Activated naive CD8-positive, alpha-beta T cell treated with anti-CD3 and anti-CD28 coated beads, Interleukin-2, amount 10 ng/mL, durations not matched to agents 7 days and 5 days (primary cell): ENCODE results near the gene ETV2. TPM values are rescaled to one million over a fixed set of nuclear protein-coding genes. Genes with fewer than 3 reads are reported as not detected.
A peak's percentile ranks its signal among the peaks of the same experiment; 100 is the strongest.
"Not testable (repeated sequence)": the region's sequence is repeated elsewhere in the genome, so short reads cannot be mapped to it uniquely, and the experiment has no call there.

Source experiments
- ATAC-seq: fragments of 150-1000 bp; cut with Tn5 transposase; one replicate; pipeline ENCODE4 v1.10.0; 2021; ENCODE audit warnings: low read depth, moderate library complexity
- POLR2A ChIA-PET: fragments of 350-600 bp; sonication (Branson Sonifier 250); formaldehyde crosslinking; loops from one replicate; lab custom pipeline; 2021; ENCODE audit warnings: antibody characterized with exemption; lab: Charles Lee
- DNase-seq: peaks from one replicate; pipeline ENCODE4 v3.0.0; 2021
- H3K27ac Mint-ChIP-seq: one replicate; pipeline ENCODE4 v1.8.0; 2022; ENCODE audit warnings: mild to moderate bottlenecking, mixed read lengths
- H3K27me3 Mint-ChIP-seq: one replicate; pipeline ENCODE4 v1.8.0; 2022; ENCODE audit warnings: mild to moderate bottlenecking, moderate library complexity, mixed read lengths
- H3K36me3 Mint-ChIP-seq: one replicate; pipeline ENCODE4 v1.8.0; 2021; ENCODE audit warnings: mild to moderate bottlenecking, mixed read lengths
- H3K4me1 Mint-ChIP-seq: one replicate; pipeline ENCODE4 v1.8.0; 2021; ENCODE audit warnings: mixed read lengths
- H3K4me3 Mint-ChIP-seq: one replicate; pipeline ENCODE4 v1.8.0; 2022; ENCODE audit warnings: mild to moderate bottlenecking, moderate library complexity, mixed read lengths
- H3K9me3 Mint-ChIP-seq: one replicate; pipeline ENCODE4 v1.8.0; 2021; ENCODE audit warnings: mixed read lengths
- total RNA-seq, 2 experiments: library from RNA; stranded (reverse); gene quantifications; one replicate each; pipeline ENCODE4 v1.2.3, GENCODE V29; 2021

The ETV2 gene
- total RNA-seq, 2 experiments from 2014 or later = 1.6 to 1.9 TPM

GRCh38 chr19:35648017-35648961, 6.7 kb downstream of the ETV2 start, which contains the start of gene COX6B1:
COX6B1 (plus strand) TSS chr19:35648323; CDS start chr19:35651244, 2,921 bp downstream.
- POLR2A ChIA-PET = interaction anchor here (0.6 to 2.3 kb wide), 21 partner anchors 11 to 311 kb away, joined by 3 to 19 read pairs (median 3); partner anchors contain the start of genes HAUS5 and LIN37
- Mint-ChIP-seq H3K27ac (peak within 1 kb of the TSS; percentile 90), H3K4me3 (peak within 1 kb of the TSS; percentile 92), H3K36me3 (peaks cover 4% of the 10 kb centered on the region), H3K9me3 (no peaks in the 10 kb centered on the region), H3K4me1 (peaks cover 38% of the 10 kb centered on the region), H3K27me3 (no peaks in the 10 kb centered on the region)
- peak; percentile 70 for ATAC-seq
- DNase-seq = peak; percentile 82

- H3K27me3 Mint-ChIP-seq = no peaks in the 10 kb centered on the region
- no peak for DNase-seq
- H3K27ac Mint-ChIP-seq = no peak overlapping the region
- H3K4me3 Mint-ChIP-seq = no peak overlapping the region
- peaks cover 12% of the 10 kb centered on the region for H3K36me3 Mint-ChIP-seq
- POLR2A ChIA-PET = no interaction called here
- ATAC-seq = no peak
- H3K9me3 Mint-ChIP-seq = no peaks in the 10 kb centered on the region
- peaks cover 26% of the 10 kb centered on the region for H3K4me1 Mint-ChIP-seq
These were observed 9.0 kb downstream of the ETV2 start for GRCh38 chr19:35650581-35650980.

- ATAC-seq, H3K27me3 Mint-ChIP-seq, POLR2A ChIA-PET, DNase-seq, H3K4me3 Mint-ChIP-seq, H3K27ac Mint-ChIP-seq, H3K9me3 Mint-ChIP-seq: not testable (repeated sequence)
- Mint-ChIP-seq H3K36me3 (peaks cover 30% of the 10 kb centered on the region), H3K4me1 (peaks cover 12% of the 10 kb centered on the region)
These were observed 13.3 kb downstream of the ETV2 start for GRCh38 chr19:35654828-35655227.

DNA sequence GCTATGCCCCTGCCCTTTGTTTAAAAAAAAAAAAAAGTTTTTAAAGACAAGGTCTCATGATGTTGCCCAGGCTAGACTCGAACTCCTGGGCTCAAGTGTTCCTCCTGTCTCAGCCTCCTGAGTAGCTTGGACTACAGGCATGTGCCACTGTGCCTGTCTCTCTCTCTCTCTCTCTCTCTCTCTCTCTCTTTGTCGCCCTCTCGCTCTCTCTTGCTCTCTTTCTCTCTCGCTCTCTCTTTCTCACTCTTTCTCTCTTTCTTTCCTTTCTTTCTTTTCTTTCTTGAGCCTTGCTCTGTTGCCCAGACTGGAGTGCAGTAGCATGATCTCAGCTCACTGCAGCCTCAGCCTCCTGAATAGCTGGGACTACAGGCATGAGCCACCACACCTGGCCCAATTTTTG, 14.1 kb downstream of the ETV2 start:
- POLR2A ChIA-PET = interaction anchor here (0.6 kb wide), 1 partner anchor 11 kb away, joined by 3 read pairs; no protein-coding TSS in a partner anchor
- no peak for DNase-seq
- H3K4me3 Mint-ChIP-seq = no peak overlapping the region
- H3K9me3 Mint-ChIP-seq = no peaks in the 10 kb centered on the region
- peaks cover 31% of the 10 kb centered on the region for H3K36me3 Mint-ChIP-seq
- ATAC-seq = no peak
- no peaks in the 10 kb centered on the region for H3K27me3 Mint-ChIP-seq
- no peak overlapping the region for H3K27ac Mint-ChIP-seq
- peaks cover 11% of the 10 kb centered on the region for H3K4me1 Mint-ChIP-seq

GRCh38 chr19:35656700-35657099, 15.2 kb downstream of the ETV2 start:
- no peaks in the 10 kb centered on the region for H3K9me3 Mint-ChIP-seq
- peaks cover 4% of the 10 kb centered on the region for H3K4me1 Mint-ChIP-seq
- peaks cover 29% of the 10 kb centered on the region for H3K36me3 Mint-ChIP-seq
- DNase-seq = no peak
- ATAC-seq = no peak
- no peaks in the 10 kb centered on the region for H3K27me3 Mint-ChIP-seq
- POLR2A ChIA-PET = no interaction called here
- no peak overlapping the region for H3K27ac Mint-ChIP-seq
- no peak overlapping the region for H3K4me3 Mint-ChIP-seq

DNA sequence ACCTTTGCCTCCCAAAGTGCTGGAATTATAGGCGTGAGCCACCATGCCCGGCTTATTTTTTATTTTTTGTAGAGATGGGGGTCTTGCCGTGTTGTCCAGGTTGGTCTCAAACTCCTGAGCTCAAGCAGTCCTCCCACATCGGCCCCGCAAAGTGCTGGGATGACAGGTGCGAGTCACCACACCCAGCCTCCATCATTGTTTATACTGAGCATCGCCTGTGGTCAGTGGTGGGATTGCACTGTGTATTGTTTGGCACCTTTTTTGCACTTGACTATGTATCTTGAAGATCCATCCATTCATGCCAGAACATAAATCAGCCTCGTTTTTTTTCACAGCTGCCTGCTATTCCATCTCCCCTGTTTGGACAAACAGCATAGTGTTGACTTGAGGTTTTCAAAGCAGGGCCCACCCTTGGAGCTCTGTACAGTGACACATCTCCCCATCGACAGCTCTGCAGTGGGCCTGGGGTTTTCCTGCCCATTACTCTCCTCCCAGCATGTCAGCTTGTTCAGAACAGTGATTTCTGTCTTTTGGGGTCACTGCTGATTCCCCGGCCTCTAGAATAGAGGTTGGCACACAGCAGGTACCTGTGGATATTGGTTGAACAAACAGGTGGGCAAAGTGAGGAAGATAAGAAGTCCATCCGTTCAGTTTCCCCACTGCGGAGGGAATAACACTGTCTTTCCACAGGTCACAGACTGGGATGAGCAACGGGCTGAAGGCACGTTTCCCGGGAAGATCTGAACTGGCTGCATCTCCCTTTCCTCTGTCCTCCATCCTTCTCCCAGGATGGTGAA, 16.6 kb downstream of the ETV2 start:
- DNase-seq (no peak), ATAC-seq (no peak)
- peaks cover 27% of the 10 kb centered on the region for H3K36me3 Mint-ChIP-seq
- H3K27me3 Mint-ChIP-seq = no peaks in the 10 kb centered on the region
- H3K4me1 Mint-ChIP-seq = peaks cover 3% of the 10 kb centered on the region
- H3K4me3 Mint-ChIP-seq = no peak overlapping the region
- POLR2A ChIA-PET = interaction anchor here (0.6 kb wide), 1 partner anchor 48 kb away, joined by 3 read pairs; no protein-coding TSS in a partner anchor
- no peaks in the 10 kb centered on the region for H3K9me3 Mint-ChIP-seq
- H3K27ac Mint-ChIP-seq = no peak overlapping the region

GRCh38 chr19:35661995-35662340, 20.4 kb downstream of the ETV2 start:
- no peaks in the 10 kb centered on the region for H3K9me3 Mint-ChIP-seq
- peaks cover 3% of the 10 kb centered on the region for H3K4me1 Mint-ChIP-seq
- H3K27me3 Mint-ChIP-seq = no peaks in the 10 kb centered on the region
- POLR2A ChIA-PET = interaction anchor here (1.1 kb wide), 1 partner anchor 14 kb away, joined by 3 read pairs; the partner anchor contains the start of gene COX6B1
- ATAC-seq (no peak), DNase-seq (no peak)
- H3K36me3 Mint-ChIP-seq = peaks cover 15% of the 10 kb centered on the region
- H3K27ac Mint-ChIP-seq = no peak overlapping the region
- H3K4me3 Mint-ChIP-seq = no peak overlapping the region

DNA sequence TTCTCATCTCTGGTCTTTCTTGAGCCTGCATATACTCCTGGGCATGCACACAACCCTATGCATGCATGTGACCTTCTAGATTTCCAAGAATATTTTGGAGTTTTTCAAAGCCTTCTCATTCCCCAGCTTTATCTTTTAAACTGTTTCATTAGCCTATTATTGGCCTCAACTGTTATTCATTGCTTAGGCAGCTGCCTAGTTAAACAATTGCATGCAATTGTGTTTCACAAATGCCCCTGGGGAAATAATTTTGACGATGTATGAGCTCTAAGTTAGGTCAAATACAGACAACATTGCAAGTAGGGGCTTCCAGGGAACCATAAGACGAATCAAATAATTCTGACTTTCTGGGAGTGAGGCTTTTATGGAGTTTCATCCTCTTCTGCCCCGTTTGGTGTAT, 22.4 kb downstream of the ETV2 start:
- no peaks in the 10 kb centered on the region for H3K4me1 Mint-ChIP-seq
- no peak overlapping the region for H3K4me3 Mint-ChIP-seq
- peaks cover 5% of the 10 kb centered on the region for H3K36me3 Mint-ChIP-seq
- POLR2A ChIA-PET = interaction anchor here (1.3 kb wide), 1 partner anchor 16 kb away, joined by 3 read pairs; the partner anchor contains the start of gene COX6B1
- H3K27ac Mint-ChIP-seq = no peak overlapping the region
- no peaks in the 10 kb centered on the region for H3K27me3 Mint-ChIP-seq
- no peak for ATAC-seq
- H3K9me3 Mint-ChIP-seq = no peaks in the 10 kb centered on the region
- DNase-seq = no peak

GRCh38 chr19:35665157-35665556, 23.6 kb downstream of the ETV2 start:
- no peak overlapping the region for H3K4me3 Mint-ChIP-seq
- H3K27me3 Mint-ChIP-seq = peaks cover 10% of the 10 kb centered on the region
- DNase-seq = no peak
- H3K9me3 Mint-ChIP-seq = no peaks in the 10 kb centered on the region
- no peaks in the 10 kb centered on the region for H3K36me3 Mint-ChIP-seq
- POLR2A ChIA-PET = no interaction called here
- no peak for ATAC-seq
- H3K4me1 Mint-ChIP-seq = no peaks in the 10 kb centered on the region
- no peak overlapping the region for H3K27ac Mint-ChIP-seq

- no peak for DNase-seq
- Mint-ChIP-seq H3K4me1 (no peaks in the 10 kb centered on the region), H3K4me3 (no peak overlapping the region), H3K36me3 (no peaks in the 10 kb centered on the region), H3K9me3 (no peaks in the 10 kb centered on the region), H3K27me3 (peaks cover 10% of the 10 kb centered on the region), H3K27ac (no peak overlapping the region)
- no peak for ATAC-seq
- POLR2A ChIA-PET = no interaction called here
These were observed 24.1 kb downstream of the ETV2 start for GRCh38 chr19:35665604-35666003.

GRCh38 chr19:35666251-35666913, 24.8 kb downstream of the ETV2 start, which contains the start of gene UPK1A:
UPK1A (plus strand) TSS chr19:35666517; CDS start chr19:35666813, 296 bp downstream.
- Mint-ChIP-seq H3K27me3 (peaks cover 13% of the 10 kb centered on the region), H3K36me3 (no peaks in the 10 kb centered on the region), H3K4me1 (no peaks in the 10 kb centered on the region), H3K9me3 (no peaks in the 10 kb centered on the region), H3K4me3 (no peak within 1 kb of the TSS), H3K27ac (no peak within 1 kb of the TSS)
- DNase-seq (no peak), ATAC-seq (no peak)
- POLR2A ChIA-PET = no interaction called here

- POLR2A ChIA-PET = interaction anchor here (0.7 kb wide), 1 partner anchor 40 kb away, joined by 3 read pairs; no protein-coding TSS in a partner anchor
- Mint-ChIP-seq H3K4me1 (peaks cover 10% of the 10 kb centered on the region), H3K4me3 (no peak overlapping the region), H3K27me3 (peaks cover 30% of the 10 kb centered on the region), H3K36me3 (no peaks in the 10 kb centered on the region), H3K27ac (no peak overlapping the region), H3K9me3 (no peaks in the 10 kb centered on the region)
- DNase-seq (no peak), ATAC-seq (no peak)
These were observed 28.0 kb downstream of the ETV2 start for GRCh38 chr19:35669566-35669965.

GRCh38 chr19:35669974-35670373, 28.4 kb downstream of the ETV2 start:
- Mint-ChIP-seq H3K27ac (no peak overlapping the region), H3K36me3 (no peaks in the 10 kb centered on the region), H3K4me1 (peaks cover 10% of the 10 kb centered on the region), H3K27me3 (peaks cover 33% of the 10 kb centered on the region), H3K9me3 (no peaks in the 10 kb centered on the region), H3K4me3 (no peak overlapping the region)
- no peak for DNase-seq
- POLR2A ChIA-PET = no interaction called here
- no peak for ATAC-seq
